Chondrocyte (in vitro differentiated cells): ENCODE measurements around the gene ZNF740. TPM values are rescaled to one million over a fixed set of nuclear protein-coding genes. Genes with fewer than 3 reads are reported as not detected.

Experiments
- DNase-seq: peaks from one replicate; pipeline ENCODE4 v3.0.0; 2021; ENCODE audit warnings: mixed read lengths, low spot score
- H3K27ac Mint-ChIP-seq: one replicate; pipeline ENCODE4 v1.8.0; 2021; ENCODE audit warnings: mild to moderate bottlenecking, moderate library complexity, mixed read lengths; ENCODE audit not compliant: unreplicated experiment
- H3K27me3 Mint-ChIP-seq: 2 replicates; pipeline ENCODE4 v1.8.0; 2021; ENCODE audit warnings: low read depth, mixed read lengths
- H3K36me3 Mint-ChIP-seq: 2 replicates; pipeline ENCODE4 v1.8.0; 2021; ENCODE audit warnings: low read depth, mixed read lengths
- H3K4me1 Mint-ChIP-seq: 2 replicates; pipeline ENCODE4 v1.8.0; 2021; ENCODE audit warnings: low read depth, mild to moderate bottlenecking, mixed read lengths
- H3K4me3 Mint-ChIP-seq: one replicate; pipeline ENCODE4 v1.8.0; 2021; ENCODE audit warnings: mild to moderate bottlenecking, moderate library complexity, mixed read lengths; ENCODE audit not compliant: unreplicated experiment
- H3K9me3 Mint-ChIP-seq: 2 replicates; pipeline ENCODE4 v1.8.0; 2021; ENCODE audit warnings: low read depth, mixed read lengths
- total RNA-seq: library from RNA; stranded (reverse); gene quantifications from 3 replicates; pipeline ENCODE4 v1.2.1, GENCODE V29; 2021
- TF ChIP-seq, protein P1 (sequence below): fragments of 200-600 bp; sonication (generic); IDR thresholded peaks from 2 replicates; pipeline ENCODE4 v1.5.0; 2021; ENCODE audit warnings: antibody characterized with exemption, mild to moderate bottlenecking, moderate library complexity

ZNF740 gene
- total RNA-seq, 1 donor from 2014 or later, result 36.7 TPM

DNA sequence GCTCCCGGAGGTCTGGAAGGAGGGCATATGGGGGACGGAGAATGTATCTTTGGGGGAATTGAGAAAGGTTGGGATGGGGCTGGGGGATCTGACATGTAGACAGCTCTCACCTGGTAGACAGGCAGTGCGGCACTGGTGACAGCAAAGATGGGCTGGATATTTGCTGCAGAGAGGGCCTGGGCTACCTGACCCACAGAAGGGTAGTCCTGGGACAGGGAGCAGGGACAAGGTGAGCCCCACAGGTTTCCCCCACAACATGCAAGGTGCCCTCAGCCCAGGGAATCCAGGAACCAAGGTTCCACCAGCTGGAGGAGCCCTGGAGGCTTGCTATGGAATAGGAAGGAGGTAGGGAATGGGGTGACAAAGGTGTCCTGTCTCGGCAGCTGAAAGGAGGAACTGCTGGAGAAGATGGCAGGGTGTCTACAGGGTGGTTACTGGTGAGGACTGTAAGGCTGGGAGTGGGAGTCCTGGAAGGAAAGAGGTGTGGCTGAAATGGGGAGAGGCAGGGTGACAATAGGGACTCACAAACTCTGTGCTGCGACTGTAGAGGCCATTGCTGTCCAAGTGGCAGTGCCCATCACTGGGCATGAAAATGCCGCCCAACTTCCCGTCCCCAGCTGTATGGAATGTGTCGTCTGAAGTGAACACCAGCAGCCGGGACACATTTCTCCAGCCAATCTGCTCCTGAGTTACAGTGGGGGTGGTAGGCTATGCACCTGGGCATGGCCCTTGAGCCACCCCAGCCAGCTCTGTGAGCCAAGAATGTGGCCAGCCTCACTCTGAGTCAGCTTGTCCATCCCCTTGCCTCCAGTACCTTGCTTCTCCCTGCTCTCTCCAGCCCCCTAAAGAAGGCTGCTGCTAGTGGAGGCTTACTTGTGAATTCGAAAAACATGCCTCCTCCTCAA lies 15.2 kb downstream of the ZNF740 start:
- H3K4me3 Mint-ChIP-seq, result no peak overlapping the region
- no peaks in the 10 kb centered on the region for H3K36me3 Mint-ChIP-seq
- DNase-seq, result no peak
- TF ChIP-seq, protein P1, sequence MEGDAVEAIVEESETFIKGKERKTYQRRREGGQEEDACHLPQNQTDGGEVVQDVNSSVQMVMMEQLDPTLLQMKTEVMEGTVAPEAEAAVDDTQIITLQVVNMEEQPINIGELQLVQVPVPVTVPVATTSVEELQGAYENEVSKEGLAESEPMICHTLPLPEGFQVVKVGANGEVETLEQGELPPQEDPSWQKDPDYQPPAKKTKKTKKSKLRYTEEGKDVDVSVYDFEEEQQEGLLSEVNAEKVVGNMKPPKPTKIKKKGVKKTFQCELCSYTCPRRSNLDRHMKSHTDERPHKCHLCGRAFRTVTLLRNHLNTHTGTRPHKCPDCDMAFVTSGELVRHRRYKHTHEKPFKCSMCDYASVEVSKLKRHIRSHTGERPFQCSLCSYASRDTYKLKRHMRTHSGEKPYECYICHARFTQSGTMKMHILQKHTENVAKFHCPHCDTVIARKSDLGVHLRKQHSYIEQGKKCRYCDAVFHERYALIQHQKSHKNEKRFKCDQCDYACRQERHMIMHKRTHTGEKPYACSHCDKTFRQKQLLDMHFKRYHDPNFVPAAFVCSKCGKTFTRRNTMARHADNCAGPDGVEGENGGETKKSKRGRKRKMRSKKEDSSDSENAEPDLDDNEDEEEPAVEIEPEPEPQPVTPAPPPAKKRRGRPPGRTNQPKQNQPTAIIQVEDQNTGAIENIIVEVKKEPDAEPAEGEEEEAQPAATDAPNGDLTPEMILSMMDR, result no peak
- no peak overlapping the region for H3K27ac Mint-ChIP-seq
- peaks cover 13% of the 10 kb centered on the region for H3K27me3 Mint-ChIP-seq
- H3K4me1 Mint-ChIP-seq, result peaks cover 3% of the 10 kb centered on the region
- H3K9me3 Mint-ChIP-seq, result no peaks in the 10 kb centered on the region

DNA sequence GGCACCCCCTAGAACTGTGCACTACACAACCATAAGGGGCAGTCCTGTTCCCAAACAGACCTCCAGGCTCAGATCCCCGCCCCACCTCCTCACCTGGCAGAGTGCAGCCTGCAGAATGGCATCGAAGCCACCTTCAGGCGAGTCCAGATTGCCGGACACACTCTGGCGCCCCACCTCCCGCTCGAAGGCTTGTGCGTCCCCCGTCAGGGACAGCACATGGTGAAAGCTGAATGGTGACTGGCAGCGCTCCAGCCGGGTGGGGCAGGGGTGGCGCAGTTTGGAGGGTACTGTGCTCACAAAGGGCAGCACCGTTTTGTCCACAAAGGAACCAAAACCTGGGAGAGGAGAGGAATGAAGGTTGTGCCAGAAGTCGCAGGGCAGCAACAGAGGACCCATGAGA lies 16.0 kb downstream of the ZNF740 start:
- Mint-ChIP-seq H3K36me3 (no peaks in the 10 kb centered on the region), H3K27me3 (peaks cover 13% of the 10 kb centered on the region), H3K4me3 (no peak overlapping the region), H3K27ac (no peak overlapping the region), H3K9me3 (no peaks in the 10 kb centered on the region), H3K4me1 (peaks cover 9% of the 10 kb centered on the region)
- DNase-seq, result no peak
- TF ChIP-seq, protein P1, result no peak

DNA sequence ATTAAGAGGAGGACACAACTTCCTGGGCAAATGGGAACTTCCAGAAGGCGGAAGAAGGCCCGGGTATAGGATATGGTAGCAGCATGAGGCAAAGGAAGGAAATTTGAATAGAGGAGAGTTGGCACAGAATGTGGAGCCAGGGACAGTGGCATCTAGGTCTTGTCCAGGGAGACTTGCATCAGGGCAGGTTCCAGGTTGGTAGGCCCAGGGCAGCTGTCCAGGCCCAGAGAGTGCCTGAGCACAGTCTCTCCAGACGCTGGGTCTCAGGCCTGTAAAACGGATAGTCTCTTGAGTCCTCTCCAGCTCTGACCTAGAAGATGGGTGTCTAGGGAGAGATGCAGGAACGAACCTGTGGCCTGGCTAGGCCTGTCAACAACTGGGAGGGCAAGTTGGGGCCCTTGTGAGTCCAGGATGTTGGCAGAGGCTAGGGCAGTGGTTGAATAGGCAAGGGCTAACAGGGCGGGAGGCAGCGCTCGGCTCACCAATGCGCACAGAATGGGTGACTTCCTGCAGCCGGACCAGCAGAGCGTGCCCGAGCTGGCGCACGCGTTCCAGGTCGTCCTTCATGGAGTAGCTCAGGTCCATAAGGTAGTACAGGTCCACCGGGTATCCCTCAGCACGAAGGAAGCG lies 16.6 kb downstream of the ZNF740 start:
- H3K4me1 Mint-ChIP-seq, result peaks cover 9% of the 10 kb centered on the region
- H3K4me3 Mint-ChIP-seq, result no peak overlapping the region
- H3K27me3 Mint-ChIP-seq, result peaks cover 13% of the 10 kb centered on the region
- H3K27ac Mint-ChIP-seq, result no peak overlapping the region
- DNase-seq, result no peak
- H3K9me3 Mint-ChIP-seq, result no peaks in the 10 kb centered on the region
- no peaks in the 10 kb centered on the region for H3K36me3 Mint-ChIP-seq
- TF ChIP-seq, protein P1, result no peak

DNA sequence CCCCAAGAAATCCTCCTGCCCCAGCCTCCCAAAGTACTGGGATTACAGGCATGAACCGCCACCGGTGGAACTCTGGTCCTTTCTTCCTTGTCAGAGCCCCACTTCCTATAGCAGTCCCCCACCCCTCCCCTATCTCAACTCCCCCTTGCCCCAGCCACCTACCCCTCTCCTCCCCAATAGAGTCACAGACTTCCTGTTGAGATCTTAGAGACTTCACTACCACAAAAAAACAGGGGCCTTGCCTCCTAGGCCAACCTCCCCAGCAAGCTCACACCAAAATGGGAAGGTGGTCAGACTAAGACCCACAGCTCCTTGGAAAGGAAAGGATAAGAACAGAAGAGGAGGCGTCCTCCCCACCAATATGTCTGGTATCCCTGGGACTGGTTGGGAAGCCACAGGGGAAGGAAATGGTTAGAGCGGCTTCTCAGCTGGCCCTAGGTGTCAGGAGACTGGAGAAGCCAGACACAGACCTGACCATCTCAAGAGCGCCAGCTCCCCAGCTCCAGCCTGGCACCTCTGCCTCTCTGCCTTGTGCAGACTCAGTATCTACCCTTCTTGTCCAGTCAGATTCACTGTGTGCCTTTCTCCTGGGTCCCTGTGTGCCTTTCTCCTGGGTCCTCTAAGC lies 18.1 kb downstream of the ZNF740 start:
- H3K27me3 Mint-ChIP-seq, result peaks cover 7% of the 10 kb centered on the region
- TF ChIP-seq, protein P1, result no peak

DNA sequence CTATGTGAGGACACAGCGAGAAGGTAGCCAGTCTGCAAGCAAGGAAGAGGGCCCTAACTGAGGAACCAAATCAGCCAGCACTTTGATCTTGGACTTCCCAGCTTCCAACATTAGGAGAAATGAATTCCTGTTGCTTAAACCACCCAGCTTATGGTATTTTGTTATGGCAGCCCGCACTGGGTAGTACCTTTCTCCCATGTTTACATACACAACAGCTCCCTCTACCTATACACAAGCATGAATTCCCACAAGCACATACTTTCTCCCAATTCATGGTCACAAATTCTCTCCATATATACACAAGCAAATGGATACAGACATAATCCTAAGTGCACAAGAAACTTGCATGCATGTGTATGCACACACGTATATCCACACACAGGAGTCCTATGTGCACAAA lies 19.2 kb downstream of the ZNF740 start:
- TF ChIP-seq, protein P1, result no peak
- Mint-ChIP-seq H3K4me3 (no peak overlapping the region), H3K27ac (no peak overlapping the region), H3K9me3 (no peaks in the 10 kb centered on the region), H3K4me1 (peaks cover 9% of the 10 kb centered on the region), H3K36me3 (no peaks in the 10 kb centered on the region), H3K27me3 (peaks cover 7% of the 10 kb centered on the region)
- DNase-seq, result no peak

More for the DNA sequence above, 18.1 kb downstream of the ZNF740 start:
- Mint-ChIP-seq H3K4me3 (no peak overlapping the region), H3K4me1 (peaks cover 9% of the 10 kb centered on the region), H3K9me3 (no peaks in the 10 kb centered on the region), H3K36me3 (no peaks in the 10 kb centered on the region), H3K27ac (no peak overlapping the region)
- no peak for DNase-seq
